ENCODE measurements around the gene AKAP5.

AKAP5 gene

DNA sequence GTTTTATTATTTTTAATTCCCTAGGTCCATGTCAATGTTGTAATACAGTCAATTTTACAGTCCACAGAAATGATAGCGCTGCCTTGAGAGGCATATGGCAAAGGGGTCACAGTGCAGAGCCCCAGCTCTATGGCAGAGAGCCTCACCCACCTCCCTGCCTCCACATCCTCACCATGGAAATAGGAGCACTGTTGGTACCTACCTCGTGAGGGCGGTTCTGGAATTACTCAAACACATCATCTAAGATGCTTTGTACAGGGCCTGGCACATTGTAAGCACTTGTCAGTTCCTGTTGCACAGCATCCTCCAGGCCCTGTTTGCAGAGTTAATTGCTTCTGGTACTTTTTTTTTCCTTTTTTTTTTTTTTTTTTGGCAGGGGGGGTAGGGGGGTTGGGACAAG, 4.1 kb upstream of the AKAP5 start:
- no peak for DNase-seq

DNA sequence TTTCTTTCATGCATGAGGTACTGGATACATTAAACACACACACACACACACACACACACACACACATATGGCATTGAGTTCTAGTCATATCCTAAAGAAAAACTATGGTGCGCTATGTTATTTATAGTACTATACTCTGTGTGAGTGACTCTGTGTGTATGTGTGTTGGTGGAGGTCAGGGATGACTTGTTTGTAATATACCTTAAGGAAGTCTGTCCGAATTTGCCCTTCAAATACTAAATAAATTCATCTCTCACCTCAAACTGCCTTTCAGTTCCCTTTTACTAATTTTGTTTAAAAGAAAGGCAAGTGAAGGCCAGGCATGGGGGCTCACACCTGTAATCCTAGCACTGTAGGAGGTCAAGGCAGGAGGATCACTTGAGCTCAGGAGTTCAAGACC, 2.1 kb upstream of the AKAP5 start:
- DNase-seq: no peak

- DNase-seq: no peak
These were observed 1.4 kb upstream of the AKAP5 start for GRCh38 chr14:64463873-64464272.

DNA sequence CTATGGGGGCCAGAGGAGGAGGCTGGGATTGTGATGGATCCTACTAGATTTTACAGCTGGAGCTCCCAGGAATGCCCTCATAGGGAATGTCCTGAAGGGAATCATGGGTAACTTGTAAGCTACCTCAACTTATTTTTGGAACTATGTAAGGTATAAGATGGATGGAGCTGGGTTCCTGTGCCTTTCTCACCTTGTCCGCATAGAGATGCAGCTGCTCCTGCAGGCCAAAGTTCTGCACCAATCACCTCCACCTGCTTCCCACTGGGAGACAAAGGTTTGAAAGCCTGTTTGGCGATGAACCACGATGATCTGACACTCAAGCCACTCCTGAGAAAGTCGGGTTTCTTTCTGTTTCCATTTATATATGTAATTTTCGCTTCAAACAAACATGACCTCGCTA, 648 bp upstream of the AKAP5 start:
- no peak for DNase-seq

- DNase-seq: no peak
These were observed 694 bp downstream of the AKAP5 start for GRCh38 chr14:64465831-64466554.

DNA sequence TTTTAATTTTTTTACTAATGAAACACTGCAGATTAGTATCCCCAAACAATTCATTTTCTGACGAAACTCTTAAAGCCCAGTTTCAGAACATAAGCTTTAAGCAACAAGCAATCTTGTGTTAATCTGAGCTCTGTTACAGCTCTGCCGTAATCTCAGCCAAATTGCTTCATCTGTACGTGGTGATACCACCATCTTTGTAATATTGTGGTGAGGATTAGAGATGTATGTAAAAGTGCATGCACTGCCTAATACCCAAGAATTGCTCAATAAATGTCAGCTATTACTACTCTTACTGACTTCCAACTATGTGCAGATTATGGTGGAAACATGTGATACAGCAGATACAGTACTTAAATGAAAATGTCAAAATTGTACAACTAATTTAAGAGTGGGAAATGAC, 1.8 kb downstream of the AKAP5 start:
- no peak for DNase-seq

DNA sequence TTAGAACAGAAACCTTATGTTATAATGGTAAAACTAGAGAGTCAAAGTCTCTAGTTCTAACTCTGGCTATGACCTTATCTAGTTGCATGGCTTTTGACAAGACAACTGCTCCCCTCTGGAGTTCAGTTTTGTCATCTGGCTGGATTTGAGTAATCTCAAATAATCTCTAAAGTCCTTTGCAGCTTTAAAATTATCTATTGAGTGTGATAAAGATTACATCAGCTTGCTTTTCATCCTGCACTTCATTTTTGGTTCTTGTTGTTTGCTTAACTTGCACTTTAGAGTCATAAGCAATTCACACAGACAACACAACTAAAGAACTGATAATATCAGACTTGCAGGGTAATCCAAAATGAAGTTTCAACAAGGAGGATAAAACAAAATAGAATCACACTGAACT, 2.3 kb downstream of the AKAP5 start:
- no peak for DNase-seq

GRCh38 chr14:64468451-64468850, 3.2 kb downstream of the AKAP5 start:
- no peak for DNase-seq

DNA sequence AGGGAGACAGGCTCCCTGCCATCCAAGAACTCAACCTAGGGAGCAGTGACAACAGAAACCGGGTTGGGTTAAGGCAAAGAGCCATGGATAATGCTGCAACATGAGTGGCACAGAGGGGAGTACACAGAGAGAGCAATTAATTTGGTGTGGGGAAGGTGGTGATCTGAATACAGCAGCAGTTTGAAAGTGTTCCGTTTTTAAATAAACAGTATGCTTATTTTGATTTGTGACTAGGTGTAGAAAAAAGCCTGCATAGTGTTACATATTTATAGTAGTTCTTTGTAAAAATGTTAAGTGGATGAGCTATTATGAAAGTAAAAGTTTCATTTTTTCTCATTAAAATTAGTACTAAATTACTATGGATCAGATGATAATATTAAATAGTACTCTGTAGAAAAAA, 8.7 kb downstream of the AKAP5 start:
- no peak for DNase-seq

- DNase-seq: no peak
These were observed 9.4 kb downstream of the AKAP5 start for GRCh38 chr14:64474698-64475097.

DNA sequence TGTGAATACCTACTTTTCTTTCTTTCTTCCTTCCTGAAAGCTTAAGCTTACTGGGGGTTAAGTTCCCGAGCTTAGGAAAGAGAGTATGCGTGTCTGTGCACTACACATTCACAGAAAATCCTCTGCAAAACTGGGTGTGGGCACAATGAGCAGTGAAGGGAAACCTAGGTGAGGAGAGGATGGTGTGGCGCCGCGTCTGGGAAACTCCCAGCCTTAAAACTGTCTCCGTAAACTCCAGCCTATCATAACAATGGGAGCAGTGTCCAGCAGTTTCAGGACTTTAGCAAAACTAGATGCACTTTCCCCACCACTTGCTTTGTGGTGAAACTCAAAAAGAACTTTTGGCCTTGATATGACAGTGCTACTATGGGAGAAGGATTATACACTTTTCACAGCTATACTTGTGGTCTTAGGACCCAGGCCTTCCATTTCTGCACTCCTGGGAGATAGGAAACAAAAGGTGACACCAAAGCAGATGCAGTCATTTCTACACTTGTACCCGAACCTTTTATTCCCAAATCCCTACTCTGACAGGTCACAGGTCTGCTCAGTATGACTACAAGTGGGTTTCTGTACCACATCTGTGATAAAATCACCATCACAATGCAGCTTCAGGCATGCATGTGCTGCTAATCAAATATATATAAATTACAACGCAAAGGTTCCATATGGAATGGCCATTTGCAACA, 10.4 kb downstream of the AKAP5 start:
- no peak for DNase-seq

DNA sequence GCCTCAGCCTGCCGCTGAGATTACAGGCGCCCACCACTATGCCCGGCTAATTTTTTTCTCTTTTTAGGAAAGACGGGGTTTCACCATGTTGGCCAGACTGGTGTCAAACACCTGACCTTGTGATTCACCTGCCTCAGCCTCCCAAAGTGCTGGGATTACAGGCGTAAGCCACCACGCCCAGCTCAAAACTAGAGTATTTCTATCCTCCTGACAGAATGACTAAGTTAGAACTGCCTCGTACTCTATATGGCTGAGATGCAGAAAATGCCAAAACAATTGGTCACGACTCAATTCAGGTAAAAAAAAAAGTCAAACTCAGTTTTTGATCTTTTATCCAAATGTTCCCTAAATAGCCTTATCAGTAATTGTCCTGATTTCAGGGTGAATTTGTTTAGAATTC, 11.1 kb downstream of the AKAP5 start:
- no peak for DNase-seq

DNA sequence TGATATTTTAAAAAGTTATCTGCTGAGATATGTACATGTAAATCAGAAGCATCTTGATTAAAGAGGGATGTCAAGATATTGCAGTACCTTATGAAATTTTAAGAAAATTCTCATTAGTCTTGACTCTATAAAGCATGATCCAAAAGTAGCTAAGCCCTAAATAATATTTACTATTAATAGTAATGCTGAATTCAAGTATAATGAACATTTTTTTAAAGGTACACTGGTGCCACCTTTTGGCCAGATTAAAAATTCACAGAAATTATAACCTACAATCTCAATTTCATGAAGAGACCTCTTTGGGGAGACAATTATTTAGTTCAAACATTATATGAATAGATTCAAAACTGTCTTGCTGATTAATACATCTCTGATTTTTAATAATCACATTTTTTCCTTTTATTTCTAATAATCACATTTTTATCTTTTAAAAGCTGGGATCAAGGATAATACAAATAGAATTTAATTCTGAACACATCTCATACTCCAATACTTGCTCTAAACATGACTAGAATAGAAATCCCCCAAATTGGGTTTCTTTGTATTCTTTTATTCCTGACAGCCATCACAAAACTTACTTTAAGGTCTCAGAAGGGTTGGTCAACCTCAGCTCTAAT, 13.4 kb downstream of the AKAP5 start:
- DNase-seq: no peak

GRCh38 chr14:64488590-64489099, 23.3 kb downstream of the AKAP5 start:
- no peak for DNase-seq

DNA sequence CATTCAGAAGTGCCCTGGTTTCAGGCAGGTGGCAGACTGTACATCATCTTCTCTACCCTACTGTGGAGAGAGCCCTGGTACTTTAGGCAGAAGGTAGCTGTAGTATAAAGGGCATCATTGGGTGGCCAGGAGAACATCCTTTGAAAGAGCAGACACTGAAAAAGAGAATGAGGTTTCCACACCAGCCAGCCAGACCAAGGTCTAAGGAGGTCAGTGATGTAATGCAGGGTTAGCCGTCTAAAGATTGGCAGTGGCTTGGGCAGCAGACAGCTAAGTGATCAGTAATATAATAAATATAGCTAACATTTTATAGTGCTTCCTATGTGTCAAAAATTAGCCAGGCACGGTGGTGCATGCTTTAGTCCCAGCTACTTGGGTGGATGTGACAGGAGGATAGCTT, 26.3 kb downstream of the AKAP5 start:
- DNase-seq: no peak

- no peak for DNase-seq
These were observed 28.2 kb downstream of the AKAP5 start for GRCh38 chr14:64493455-64493854.

- no peak for DNase-seq
These were observed 30.0 kb downstream of the AKAP5 start for GRCh38 chr14:64495252-64495651.

GRCh38 chr14:64496764-64497163, 31.5 kb downstream of the AKAP5 start:
- DNase-seq: no peak

- DNase-seq: no peak
These were observed 34.8 kb downstream of the AKAP5 start for GRCh38 chr14:64500088-64500487.

DNA sequence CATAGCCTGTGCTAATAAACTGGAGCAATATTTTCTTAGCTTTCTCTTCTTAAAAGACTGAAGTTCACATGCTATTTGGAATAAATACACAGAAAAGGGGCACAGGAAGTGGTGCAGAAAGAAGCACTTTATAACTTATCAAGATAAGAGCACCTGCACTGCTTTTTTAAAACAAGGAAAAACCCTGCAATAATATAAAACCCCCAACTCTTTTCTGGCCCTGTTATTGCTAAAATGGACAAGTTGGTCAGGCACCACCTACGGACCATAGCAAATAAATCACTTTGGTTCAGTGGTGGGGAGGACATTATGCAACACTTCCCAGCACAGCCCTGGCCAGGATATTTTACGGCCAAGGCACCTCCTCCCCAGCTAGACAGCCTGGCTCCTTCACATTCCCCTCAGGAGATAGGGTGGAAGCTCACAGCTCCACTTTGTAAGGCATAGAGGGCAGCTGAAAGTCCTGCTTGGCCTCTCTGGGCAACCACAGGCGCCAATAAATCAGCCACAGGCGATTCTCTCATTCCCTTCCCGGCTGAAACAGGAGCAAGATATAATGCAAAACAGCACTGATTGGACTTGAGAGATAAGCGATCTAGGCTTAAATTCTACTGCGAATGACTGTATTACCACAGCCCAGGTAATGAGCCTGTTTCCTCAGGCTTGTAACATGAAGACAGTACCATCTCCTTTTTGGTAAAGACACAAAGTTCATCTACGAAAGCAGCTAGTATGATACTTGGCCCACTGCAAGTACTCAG, 36.3 kb downstream of the AKAP5 start:
- DNase-seq: no peak

DNA sequence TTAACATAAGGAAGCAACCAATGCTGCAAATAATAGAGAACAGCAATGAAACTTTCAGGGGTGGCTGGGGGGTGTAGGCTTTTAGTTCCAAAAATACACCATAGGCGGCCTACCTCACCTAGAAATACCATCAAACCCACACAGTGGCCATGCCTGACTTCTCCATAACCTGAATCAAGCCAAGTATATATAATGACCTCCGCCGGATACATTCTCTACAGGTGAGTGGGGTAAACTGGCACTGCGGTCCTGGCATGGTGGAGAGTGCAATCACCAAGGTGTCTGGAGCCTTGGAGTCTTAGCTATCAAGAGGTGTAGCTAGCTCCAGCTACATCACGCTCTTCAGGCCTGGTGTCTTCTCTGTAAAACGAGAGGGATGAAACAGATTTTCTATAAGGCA, 37.2 kb downstream of the AKAP5 start:
- peak; percentile 17 for DNase-seq

- DNase-seq: peak; percentile 45
These were observed 37.7 kb downstream of the AKAP5 start for GRCh38 chr14:64502887-64503433.

Measured in stimulated activated CD4-positive, alpha-beta T cell treated with anti-CD3 and anti-CD28 coated beads, Interleukin-15, amount 100 ng/mL, for 24 hours (primary cell).